Activated CD8-positive, alpha-beta memory T cell treated with anti-CD3 and anti-CD28 coated beads, Interleukin-2, amount 50 U/mL, for 48 hours (primary cell): ENCODE measurements around the gene MYCN.
"Not testable (repeated sequence)": the region's sequence is repeated elsewhere in the genome, so short reads cannot be mapped to it uniquely, and the experiment has no call there.

ENCODE experiments used
- DNase-seq: peaks from one replicate; pipeline ENCODE4 v3.0.0-alpha.2; 2020

MYCN gene

GRCh38 chr2:15945909-15946705 lies 5.8 kb downstream of the MYCN start:
- no peak for DNase-seq

GRCh38 chr2:15946983-15947382 lies 6.6 kb downstream of the MYCN start:
- DNase-seq = no peak

GRCh38 chr2:15947431-15947830 lies 7.1 kb downstream of the MYCN start:
- no peak for DNase-seq

- DNase-seq = no peak
Measured at GRCh38 chr2:15948704-15948957, 8.3 kb downstream of the MYCN start.

- no peak for DNase-seq
Measured at GRCh38 chr2:15949126-15949525, 8.8 kb downstream of the MYCN start.

GRCh38 chr2:15949551-15949950 lies 9.2 kb downstream of the MYCN start:
- DNase-seq = no peak

- DNase-seq = no peak
Measured at GRCh38 chr2:15950088-15950952, 10.0 kb downstream of the MYCN start.

- not testable (repeated sequence) for DNase-seq
Measured at GRCh38 chr2:15951936-15952335, 11.6 kb downstream of the MYCN start.

GRCh38 chr2:15952451-15953146 lies 12.2 kb downstream of the MYCN start:
- no peak for DNase-seq

- DNase-seq = no peak
Measured at GRCh38 chr2:15953147-15953630, 12.8 kb downstream of the MYCN start.

- no peak for DNase-seq
Measured at GRCh38 chr2:15953891-15954680, 13.7 kb downstream of the MYCN start.

- no peak for DNase-seq
Measured at GRCh38 chr2:15954761-15955160, 14.4 kb downstream of the MYCN start.

GRCh38 chr2:15955232-15955988 lies 15.1 kb downstream of the MYCN start:
- DNase-seq = no peak

- DNase-seq = no peak
Measured at GRCh38 chr2:15956230-15956629, 15.9 kb downstream of the MYCN start.

GRCh38 chr2:15956751-15957736 lies 16.7 kb downstream of the MYCN start:
- DNase-seq = no peak

- DNase-seq = no peak
Measured at GRCh38 chr2:15957881-15958713, 17.7 kb downstream of the MYCN start.

- no peak for DNase-seq
Measured at GRCh38 chr2:15959331-15960153, 19.2 kb downstream of the MYCN start.

- DNase-seq = not testable (repeated sequence)
Measured at GRCh38 chr2:15960154-15960520, 19.8 kb downstream of the MYCN start.
